ENCODE measurements around the gene WNT3. TPM values are rescaled to one million over a fixed set of nuclear protein-coding genes. Genes with fewer than 3 reads are reported as not detected.

WNT3 gene
- total and polyA plus RNA-seq, 2 donors (not counting 3 experiments of a cell fraction or from before 2014, with no cell fraction given), result 1.4 to 2.1 TPM

DNA sequence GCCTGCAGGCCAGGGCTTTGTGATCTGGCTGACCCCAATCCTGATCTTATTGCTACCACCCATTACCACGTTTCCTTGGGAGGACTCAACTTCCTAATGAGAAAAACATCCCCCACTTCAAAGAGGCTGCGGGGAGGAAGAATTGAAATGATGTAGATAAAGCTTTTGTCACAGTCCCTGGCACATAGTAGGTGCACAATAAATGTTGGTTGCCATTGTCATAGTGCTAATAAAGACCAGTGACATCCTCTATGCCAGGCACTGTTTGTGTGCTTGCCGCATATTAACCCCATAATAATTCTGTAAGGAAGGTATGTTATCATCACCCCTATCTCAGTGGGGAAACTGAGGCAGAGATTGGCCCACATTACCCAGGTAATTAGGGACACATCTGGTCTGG, 22.4 kb downstream of the WNT3 start:
- no peaks in the 10 kb centered on the region for H3K79me2 ChIP-seq (ENCODE audit: control insufficient read depth, insufficient read depth, low read length)
- no peak overlapping the region for H3K4me3 ChIP-seq (replicated peaks in 1 of 3; ENCODE audit: insufficient read depth in 1 of 3, low read depth in 1 of 3, low read length in 3 of 3)
- H3K4me2 ChIP-seq (ENCODE audit: insufficient read depth, low read length), result no peak overlapping the region
- H2AFZ ChIP-seq (ENCODE audit: low read depth, low read length), result no peak overlapping the region
- no peaks in the 10 kb centered on the region for H4K20me1 ChIP-seq (replicated peaks; ENCODE audit: control insufficient read depth, extremely low read depth, insufficient read depth, low read length)
- H3K9me1 ChIP-seq (replicated peaks; ENCODE audit: control insufficient read depth, extremely low read depth, insufficient read depth, low read length), result no peaks in the 10 kb centered on the region
- no peak overlapping the region for H3K9ac ChIP-seq (replicated peaks; ENCODE audit: extremely low read depth, insufficient read depth, low read length)
- peaks cover 0 to 2% of the 10 kb centered on the region in 2 experiments for H3K27me3 ChIP-seq (ENCODE audit: control insufficient read depth in 2 of 2, insufficient read depth in 2 of 2, low read length in 2 of 2)
- no peak overlapping the region for H3K27ac ChIP-seq (ENCODE audit: insufficient read depth, low read depth, low read length)
- dilution Hi-C loops (cut with MboI; ENCODE audit: extremely low pct_ligation_motif_present, low sequenced_read_pairs), result no loop called here
- no peaks in the 10 kb centered on the region for H3K36me3 ChIP-seq (ENCODE audit: control insufficient read depth in 2 of 2, extremely low read depth in 1 of 2, insufficient read depth in 2 of 2, low read length in 2 of 2)
- CTCF ChIA-PET, result interaction anchor here (1.2 kb wide), 1 partner anchor 40 kb away, joined by 4 read pairs; no protein-coding TSS in a partner anchor
- POLR2A ChIA-PET, result no interaction called here
- no peak for DNase-seq (ENCODE audit: low read depth, low spot score)
- no peaks in the 10 kb centered on the region for H3K9me3 ChIP-seq (replicated peaks; ENCODE audit: control insufficient read depth, insufficient read depth, low read length)
- FAIRE-seq, result no peak
- H3K4me1 ChIP-seq (ENCODE audit: control insufficient read depth, extremely low read depth, insufficient read depth, low read length), result no peaks in the 10 kb centered on the region
- BruUV-seq (replicated peaks), result no TSS peak
- intact Hi-C loops (cut with micrococcal nuclease), result no loop called here
- TF ChIP-seq FOS (IDR thresholded peaks at IDR 0.05; ENCODE audit: borderline replicate concordance, insufficient read depth, low read length) (no peak), POLR2AphosphoS5 (IDR thresholded peaks at IDR 0.05; ENCODE audit: insufficient read depth, low read depth, low read length) (no peak), MYC (IDR thresholded peaks at IDR 0.05; ENCODE audit: low read depth, low read length) (no peak), JUN (IDR thresholded peaks at IDR 0.05; ENCODE audit: borderline replicate concordance, insufficient read depth, insufficient read length, low read depth) (no peak), GATA2 (IDR thresholded peaks at IDR 0.05; ENCODE audit: insufficient read depth, insufficient read length, low read depth, low read length) (no peak), POLR2A (IDR thresholded peaks at IDR 0.05; ENCODE audit: low read depth, low read length) (no peak)
- TF ChIP-seq, protein P1, sequence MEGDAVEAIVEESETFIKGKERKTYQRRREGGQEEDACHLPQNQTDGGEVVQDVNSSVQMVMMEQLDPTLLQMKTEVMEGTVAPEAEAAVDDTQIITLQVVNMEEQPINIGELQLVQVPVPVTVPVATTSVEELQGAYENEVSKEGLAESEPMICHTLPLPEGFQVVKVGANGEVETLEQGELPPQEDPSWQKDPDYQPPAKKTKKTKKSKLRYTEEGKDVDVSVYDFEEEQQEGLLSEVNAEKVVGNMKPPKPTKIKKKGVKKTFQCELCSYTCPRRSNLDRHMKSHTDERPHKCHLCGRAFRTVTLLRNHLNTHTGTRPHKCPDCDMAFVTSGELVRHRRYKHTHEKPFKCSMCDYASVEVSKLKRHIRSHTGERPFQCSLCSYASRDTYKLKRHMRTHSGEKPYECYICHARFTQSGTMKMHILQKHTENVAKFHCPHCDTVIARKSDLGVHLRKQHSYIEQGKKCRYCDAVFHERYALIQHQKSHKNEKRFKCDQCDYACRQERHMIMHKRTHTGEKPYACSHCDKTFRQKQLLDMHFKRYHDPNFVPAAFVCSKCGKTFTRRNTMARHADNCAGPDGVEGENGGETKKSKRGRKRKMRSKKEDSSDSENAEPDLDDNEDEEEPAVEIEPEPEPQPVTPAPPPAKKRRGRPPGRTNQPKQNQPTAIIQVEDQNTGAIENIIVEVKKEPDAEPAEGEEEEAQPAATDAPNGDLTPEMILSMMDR (IDR thresholded peaks at IDR 0.05; ENCODE audit: extremely low read depth in 1 of 2, insufficient read depth in 1 of 2, low read depth in 1 of 2, low read length in 2 of 2), result no peak
- TF ChIP-seq, protein P2, sequence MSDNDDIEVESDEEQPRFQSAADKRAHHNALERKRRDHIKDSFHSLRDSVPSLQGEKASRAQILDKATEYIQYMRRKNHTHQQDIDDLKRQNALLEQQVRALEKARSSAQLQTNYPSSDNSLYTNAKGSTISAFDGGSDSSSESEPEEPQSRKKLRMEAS (IDR thresholded peaks at IDR 0.05; ENCODE audit: insufficient read depth, insufficient read length), result no peak

All from endothelial cell of umbilical vein (primary cell).